Ishikawa (cell line): ENCODE data around the gene COQ3.

Source experiments
- CEBPB ChIP-seq: IDR thresholded peaks from 2 replicates; pipeline ENCODE4 v1.6.1; 2012
- CREB1 ChIP-seq: IDR thresholded peaks from 2 replicates; pipeline ENCODE4 v1.6.1; 2012; ENCODE audit warnings: low read depth
- EGR1 ChIP-seq: IDR thresholded peaks from 2 replicates; pipeline ENCODE4 v1.6.1; 2012
- EP300 ChIP-seq: IDR thresholded peaks from 2 replicates; pipeline ENCODE4 v1.6.1; 2012; ENCODE audit warnings: borderline replicate concordance
- FOXM1 ChIP-seq: IDR thresholded peaks from 2 replicates; pipeline ENCODE4 v1.6.1; 2012; ENCODE audit warnings: low read depth, borderline replicate concordance
- MAX ChIP-seq: IDR thresholded peaks from 2 replicates; pipeline ENCODE4 v1.6.1; 2012
- NFIC ChIP-seq: IDR thresholded peaks from 2 replicates; pipeline ENCODE4 v1.6.1; 2012
- RAD21 ChIP-seq: IDR thresholded peaks from 2 replicates; pipeline ENCODE4 v1.6.1; 2012; ENCODE audit warnings: low read depth
- TAF1 ChIP-seq: IDR thresholded peaks from 2 replicates; pipeline ENCODE4 v1.6.1; 2012; ENCODE audit warnings: low read depth, mild to moderate bottlenecking
- TCF12 ChIP-seq: IDR thresholded peaks from 2 replicates; pipeline ENCODE4 v1.6.1; 2012; ENCODE audit warnings: low read depth
- TEAD4 ChIP-seq: IDR thresholded peaks from 2 replicates; pipeline ENCODE4 v1.6.1; 2012
- YY1 ChIP-seq: IDR thresholded peaks from 2 replicates; pipeline ENCODE4 v1.6.1; 2012; ENCODE audit warnings: low read depth
- ZBTB7A ChIP-seq: IDR thresholded peaks from 2 replicates; pipeline ENCODE4 v1.6.1; 2012; ENCODE audit warnings: low read depth
- TF ChIP-seq, protein P1 (sequence below): IDR thresholded peaks from 2 replicates; pipeline ENCODE4 v1.6.1; 2012
- TF ChIP-seq, protein P2 (sequence below): IDR thresholded peaks from 2 replicates; pipeline ENCODE4 v1.6.1; 2012; ENCODE audit warnings: low read depth, mild to moderate bottlenecking

The COQ3 gene

DNA sequence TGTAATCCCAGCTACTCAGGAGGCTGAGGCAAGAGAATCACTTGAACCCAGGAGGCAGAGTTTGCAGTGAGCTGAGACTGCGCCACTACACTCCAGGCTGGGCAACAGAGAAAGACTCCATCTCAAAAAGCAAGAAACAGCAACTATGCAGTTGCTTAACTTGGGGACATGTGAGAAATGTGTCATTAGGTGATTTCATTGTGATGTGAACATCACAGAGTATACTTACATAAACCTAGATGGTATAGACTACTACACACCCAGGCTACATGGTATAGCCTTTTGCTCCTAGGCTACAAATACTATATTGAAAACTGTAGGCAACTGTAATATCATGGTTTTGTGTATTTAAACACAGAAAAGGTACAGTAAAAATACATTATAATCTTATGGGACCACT lies 3.3 kb upstream of the COQ3 start:
- TF ChIP-seq ZBTB7A (no peak), RAD21 (no peak), TEAD4 (no peak), CREB1 (no peak), FOXM1 (no peak), MAX (no peak), EGR1 (no peak), NFIC (no peak), TCF12 (no peak), CEBPB (no peak), YY1 (no peak), TAF1 (no peak), EP300 (no peak)
- TF ChIP-seq, protein P1, sequence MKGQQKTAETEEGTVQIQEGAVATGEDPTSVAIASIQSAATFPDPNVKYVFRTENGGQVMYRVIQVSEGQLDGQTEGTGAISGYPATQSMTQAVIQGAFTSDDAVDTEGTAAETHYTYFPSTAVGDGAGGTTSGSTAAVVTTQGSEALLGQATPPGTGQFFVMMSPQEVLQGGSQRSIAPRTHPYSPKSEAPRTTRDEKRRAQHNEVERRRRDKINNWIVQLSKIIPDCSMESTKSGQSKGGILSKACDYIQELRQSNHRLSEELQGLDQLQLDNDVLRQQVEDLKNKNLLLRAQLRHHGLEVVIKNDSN: no peak
- TF ChIP-seq, protein P2, sequence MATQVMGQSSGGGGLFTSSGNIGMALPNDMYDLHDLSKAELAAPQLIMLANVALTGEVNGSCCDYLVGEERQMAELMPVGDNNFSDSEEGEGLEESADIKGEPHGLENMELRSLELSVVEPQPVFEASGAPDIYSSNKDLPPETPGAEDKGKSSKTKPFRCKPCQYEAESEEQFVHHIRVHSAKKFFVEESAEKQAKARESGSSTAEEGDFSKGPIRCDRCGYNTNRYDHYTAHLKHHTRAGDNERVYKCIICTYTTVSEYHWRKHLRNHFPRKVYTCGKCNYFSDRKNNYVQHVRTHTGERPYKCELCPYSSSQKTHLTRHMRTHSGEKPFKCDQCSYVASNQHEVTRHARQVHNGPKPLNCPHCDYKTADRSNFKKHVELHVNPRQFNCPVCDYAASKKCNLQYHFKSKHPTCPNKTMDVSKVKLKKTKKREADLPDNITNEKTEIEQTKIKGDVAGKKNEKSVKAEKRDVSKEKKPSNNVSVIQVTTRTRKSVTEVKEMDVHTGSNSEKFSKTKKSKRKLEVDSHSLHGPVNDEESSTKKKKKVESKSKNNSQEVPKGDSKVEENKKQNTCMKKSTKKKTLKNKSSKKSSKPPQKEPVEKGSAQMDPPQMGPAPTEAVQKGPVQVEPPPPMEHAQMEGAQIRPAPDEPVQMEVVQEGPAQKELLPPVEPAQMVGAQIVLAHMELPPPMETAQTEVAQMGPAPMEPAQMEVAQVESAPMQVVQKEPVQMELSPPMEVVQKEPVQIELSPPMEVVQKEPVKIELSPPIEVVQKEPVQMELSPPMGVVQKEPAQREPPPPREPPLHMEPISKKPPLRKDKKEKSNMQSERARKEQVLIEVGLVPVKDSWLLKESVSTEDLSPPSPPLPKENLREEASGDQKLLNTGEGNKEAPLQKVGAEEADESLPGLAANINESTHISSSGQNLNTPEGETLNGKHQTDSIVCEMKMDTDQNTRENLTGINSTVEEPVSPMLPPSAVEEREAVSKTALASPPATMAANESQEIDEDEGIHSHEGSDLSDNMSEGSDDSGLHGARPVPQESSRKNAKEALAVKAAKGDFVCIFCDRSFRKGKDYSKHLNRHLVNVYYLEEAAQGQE: no peak

GRCh38 chr6:99393366-99393697 lies 663 bp downstream of the COQ3 start:
- no peak for TF ChIP-seq TEAD4
- TF ChIP-seq, protein P2: no peak
- TF ChIP-seq TCF12: no peak
- TF ChIP-seq FOXM1: no peak
- TF ChIP-seq RAD21: no peak
- TF ChIP-seq EP300: no peak
- TF ChIP-seq EGR1: no peak
- TF ChIP-seq TAF1: no peak
- no peak for TF ChIP-seq MAX
- TF ChIP-seq NFIC: no peak
- TF ChIP-seq CEBPB: no peak
- no peak for TF ChIP-seq YY1
- no peak for TF ChIP-seq ZBTB7A
- no peak for TF ChIP-seq CREB1

DNA sequence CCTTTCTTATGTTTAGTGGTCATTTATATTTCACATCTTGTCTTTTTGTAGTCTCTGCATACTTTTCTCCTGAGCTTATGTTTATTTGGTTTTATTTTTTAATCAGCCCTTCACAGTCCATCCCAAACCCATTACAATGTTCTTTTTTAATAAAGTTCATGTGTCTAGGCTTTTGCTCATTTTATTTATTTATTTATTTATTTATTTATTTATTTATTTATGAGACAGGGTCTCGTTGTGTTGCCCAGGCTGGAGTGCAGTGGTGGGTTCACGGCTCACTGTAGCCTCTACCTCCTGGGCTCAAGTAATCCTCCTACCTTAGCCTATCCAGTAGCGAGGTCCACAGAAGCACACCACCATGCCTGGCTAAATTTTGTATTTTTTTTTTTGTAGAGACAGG lies 3.1 kb downstream of the COQ3 start:
- TF ChIP-seq RAD21 (no peak), CEBPB (no peak), YY1 (no peak), TCF12 (no peak), ZBTB7A (no peak), CREB1 (no peak), FOXM1 (no peak), NFIC (no peak), EGR1 (no peak), EP300 (no peak), MAX (no peak), TEAD4 (no peak), TAF1 (no peak)
- TF ChIP-seq, protein P2: no peak
- TF ChIP-seq, protein P1: no peak

DNA sequence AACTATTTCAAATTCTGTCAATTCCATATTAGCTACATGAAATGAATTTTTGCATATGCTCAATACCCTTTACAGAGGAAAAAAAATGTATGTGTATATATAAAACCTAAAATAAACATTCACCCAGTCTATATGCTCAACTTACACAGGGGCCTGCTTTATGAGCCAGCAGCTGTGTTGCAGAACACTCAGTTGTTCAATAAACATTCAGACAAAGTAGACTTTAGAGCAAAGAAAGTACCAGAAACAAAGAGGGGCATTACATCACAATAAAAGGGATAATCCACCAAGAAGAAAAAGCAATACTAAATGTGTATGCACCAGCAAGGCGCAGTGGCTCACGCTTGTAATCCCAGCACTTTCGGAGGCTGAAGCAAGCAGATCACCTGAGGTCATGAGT lies 9.5 kb downstream of the COQ3 start:
- TF ChIP-seq YY1: no peak
